Endodermal cell (in vitro differentiated cells): Measurements from ENCODE around the gene KLF5. TPM values are rescaled to one million over a fixed set of nuclear protein-coding genes. Genes with fewer than 3 reads are reported as not detected.
A peak's percentile ranks its signal among the peaks of the same experiment; 100 is the strongest.

Source experiments
- DNase-seq: peaks from one replicate; pipeline ENCODE4 v3.0.0-alpha.2; 2017
- H3K27ac ChIP-seq: 2 replicates; pipeline ENCODE4 v1.5.1; 2013; ENCODE audit warnings: mild to moderate bottlenecking, low read depth, low read length, moderate library complexity
- H3K27me3 ChIP-seq: 2 replicates; pipeline ENCODE4 v1.6.1; 2013; ENCODE audit warnings: mild to moderate bottlenecking, low read length, moderate library complexity; ENCODE audit not compliant: insufficient read depth, control insufficient read depth, poor library complexity, severe bottlenecking
- H3K36me3 ChIP-seq: 2 replicates; pipeline ENCODE4 v1.7.0; 2013; ENCODE audit warnings: mild to moderate bottlenecking, low read length, moderate library complexity; ENCODE audit not compliant: control insufficient read depth, insufficient read depth
- H3K4me1 ChIP-seq: one replicate; pipeline ENCODE4 v1.7.0; 2013; ENCODE audit warnings: low read length; ENCODE audit not compliant: control insufficient read depth, insufficient read depth
- H3K4me3 ChIP-seq: 2 replicates; pipeline ENCODE4 v1.5.1; 2013; ENCODE audit warnings: mild to moderate bottlenecking, low read length, moderate library complexity
- H3K9ac ChIP-seq: 2 replicates; pipeline ENCODE4 v1.6.1; 2013; ENCODE audit warnings: mild to moderate bottlenecking, low read length, moderate library complexity; ENCODE audit not compliant: poor library complexity, severe bottlenecking; ENCODE audit errors: extremely low read depth
- H3K9me3 ChIP-seq: 2 replicates; pipeline ENCODE4 v1.6.1; 2013; ENCODE audit warnings: mild to moderate bottlenecking, low read length, moderate library complexity; ENCODE audit not compliant: control insufficient read depth
- H3K27ac Mint-ChIP-seq: 2 replicates; pipeline ENCODE4 v1.8.0; 2020; ENCODE audit warnings: mixed read lengths
- H3K27me3 Mint-ChIP-seq: 2 replicates; pipeline ENCODE4 v1.8.0; 2021; ENCODE audit warnings: mild to moderate bottlenecking, mixed read lengths; ENCODE audit not compliant: insufficient read depth
- H3K36me3 Mint-ChIP-seq: 2 replicates; pipeline ENCODE4 v1.8.0; 2020; ENCODE audit warnings: low read depth, mixed read lengths
- H3K4me1 Mint-ChIP-seq: 2 replicates; pipeline ENCODE4 v1.8.0; 2020; ENCODE audit warnings: mixed read lengths
- H3K4me3 Mint-ChIP-seq: 2 replicates; pipeline ENCODE4 v1.8.0; 2020; ENCODE audit warnings: mild to moderate bottlenecking, moderate library complexity, mixed read lengths
- H3K9me3 Mint-ChIP-seq: 2 replicates; pipeline ENCODE4 v1.8.0; 2020; ENCODE audit warnings: mild to moderate bottlenecking, mixed read lengths
- CTCF ChIP-seq: fragments of 200-600 bp; sonication (generic); conservative IDR thresholded peaks from 2 replicates; pipeline ENCODE4 v1.5.0; 2021; ENCODE audit warnings: antibody characterized with exemption, mild to moderate bottlenecking
- WGBS, 2 experiments: methylation state at CpG; one replicate each; pipeline versions ENCODE4 v1.1.5 to v1.1.7; 2013; ENCODE audit warnings: missing lambda C conversion rate in 2 of 2, mixed read lengths in 1 of 2; ENCODE audit not compliant: insufficient coverage in 1 of 2, insufficient read length in 1 of 2; 5-methylcytosine and 5-hydroxymethylcytosine counted together
- total RNA-seq, 2 donors: library from RNA; stranded (reverse); fragmentation: NEBNext Ultra II Directional in 1 of 2; extraction: Animal tissue kit (Norgen Biotek cat#: 25700) in 1 of 2; gene quantifications; 2 replicates in 1 of 2; 3 replicates in 1 of 2; pipeline ENCODE4 v1.2.1, GENCODE V29; 2021

Gene KLF5
- total RNA-seq, 2 donors from 2014 or later = 39.6 to 41.1 TPM

DNA sequence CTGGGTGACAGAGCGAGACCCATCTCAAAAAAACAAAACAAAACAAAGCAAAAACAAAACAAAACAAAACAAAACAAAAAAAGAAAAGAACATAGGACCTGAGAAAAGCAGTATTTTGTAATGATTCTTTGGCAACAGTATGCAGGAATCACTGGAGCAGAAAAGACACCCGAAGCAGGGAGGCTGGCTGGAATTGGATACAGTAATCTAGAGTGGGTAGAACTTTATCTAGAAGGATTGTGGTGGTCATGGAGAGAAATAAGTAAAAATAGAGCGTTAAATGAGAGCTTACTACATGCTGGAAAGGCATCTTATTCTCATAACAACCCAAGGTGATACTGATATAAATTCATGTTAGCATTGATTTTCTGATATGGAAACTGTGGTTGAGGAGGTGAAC lies 51.2 kb downstream of the KLF5 start:
- H3K9me3 ChIP-seq = no peaks in the 10 kb centered on the region
- Mint-ChIP-seq H3K36me3 (no peaks in the 10 kb centered on the region), H3K4me3 (no peak overlapping the region), H3K27ac (no peak overlapping the region), H3K27me3 (no peaks in the 10 kb centered on the region), H3K9me3 (no peaks in the 10 kb centered on the region), H3K4me1 (no peaks in the 10 kb centered on the region)
- H3K27ac ChIP-seq = no peak overlapping the region
- H3K9ac ChIP-seq = no peak overlapping the region
- no peak for TF ChIP-seq CTCF
- no peak overlapping the region for H3K4me3 ChIP-seq
- no peaks in the 10 kb centered on the region for H3K36me3 ChIP-seq
- 90 to 95% methylated on average over 1 to 3 of the region's 3 CpGs for WGBS, 2 experiments
- no peaks in the 10 kb centered on the region for H3K27me3 ChIP-seq
- DNase-seq = no peak
- H3K4me1 ChIP-seq = no peaks in the 10 kb centered on the region

DNA sequence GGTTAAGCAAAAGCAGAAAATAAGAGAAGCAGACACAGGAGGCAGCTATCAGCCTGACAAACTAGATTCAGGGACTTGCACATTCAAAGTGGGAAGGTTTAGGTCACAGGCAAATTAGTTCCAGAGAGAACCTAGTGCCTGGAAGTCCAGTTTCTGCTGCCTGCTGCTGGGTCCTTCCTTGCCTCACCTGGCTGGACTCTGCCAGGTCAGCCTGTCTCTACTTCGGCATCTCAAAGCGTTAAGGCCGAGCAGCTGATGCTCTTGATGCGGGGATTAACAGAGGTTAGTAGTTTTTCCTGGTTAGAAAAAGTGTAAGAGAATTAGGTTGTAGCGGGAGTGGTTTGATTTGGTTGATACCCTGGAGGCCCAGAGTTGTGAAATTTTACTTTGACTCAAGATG lies 52.0 kb downstream of the KLF5 start:
- no peak overlapping the region for H3K4me3 Mint-ChIP-seq
- H3K27ac ChIP-seq = no peak overlapping the region

GRCh38 chr13:73111331-73111730 lies 52.5 kb downstream of the KLF5 start:
- no peaks in the 10 kb centered on the region for H3K36me3 Mint-ChIP-seq
- H3K4me3 ChIP-seq = no peak overlapping the region
- no peak overlapping the region for H3K4me3 Mint-ChIP-seq
- H3K4me1 ChIP-seq = no peaks in the 10 kb centered on the region
- no peaks in the 10 kb centered on the region for H3K27me3 Mint-ChIP-seq
- H3K9me3 Mint-ChIP-seq = no peaks in the 10 kb centered on the region
- no peak overlapping the region for H3K9ac ChIP-seq
- H3K36me3 ChIP-seq = no peaks in the 10 kb centered on the region
- DNase-seq = no peak
- no peaks in the 10 kb centered on the region for H3K27me3 ChIP-seq
- no peak overlapping the region for H3K27ac ChIP-seq
- 75 to 80% methylated on average over 2 to 3 of the region's 3 CpGs for WGBS, 2 experiments
- no peaks in the 10 kb centered on the region for H3K9me3 ChIP-seq
- TF ChIP-seq CTCF = no peak
- no peak overlapping the region for H3K27ac Mint-ChIP-seq
- H3K4me1 Mint-ChIP-seq = no peaks in the 10 kb centered on the region

More for the DNA sequence above, 52.0 kb downstream of the KLF5 start:
- Histone ChIP-seq H3K4me1 (no peaks in the 10 kb centered on the region), H3K9me3 (no peaks in the 10 kb centered on the region), H3K36me3 (no peaks in the 10 kb centered on the region), H3K27me3 (no peaks in the 10 kb centered on the region), H3K4me3 (no peak overlapping the region), H3K9ac (no peak overlapping the region)
- WGBS, 2 experiments = 86 to 96% methylated on average over 1 to 5 of the region's 5 CpGs
- no peaks in the 10 kb centered on the region for H3K27me3 Mint-ChIP-seq
- DNase-seq = peak; percentile 53
- no peak for TF ChIP-seq CTCF
- no peaks in the 10 kb centered on the region for H3K36me3 Mint-ChIP-seq
- H3K9me3 Mint-ChIP-seq = no peaks in the 10 kb centered on the region
- no peaks in the 10 kb centered on the region for H3K4me1 Mint-ChIP-seq
- peak overlapping the region; percentile 12 for H3K27ac Mint-ChIP-seq
